ENCODE data around the gene PLPP7.
"Not testable (repeated sequence)": the region's sequence is repeated elsewhere in the genome, so short reads cannot be mapped to it uniquely, and the experiment has no call there.

The PLPP7 gene

DNA sequence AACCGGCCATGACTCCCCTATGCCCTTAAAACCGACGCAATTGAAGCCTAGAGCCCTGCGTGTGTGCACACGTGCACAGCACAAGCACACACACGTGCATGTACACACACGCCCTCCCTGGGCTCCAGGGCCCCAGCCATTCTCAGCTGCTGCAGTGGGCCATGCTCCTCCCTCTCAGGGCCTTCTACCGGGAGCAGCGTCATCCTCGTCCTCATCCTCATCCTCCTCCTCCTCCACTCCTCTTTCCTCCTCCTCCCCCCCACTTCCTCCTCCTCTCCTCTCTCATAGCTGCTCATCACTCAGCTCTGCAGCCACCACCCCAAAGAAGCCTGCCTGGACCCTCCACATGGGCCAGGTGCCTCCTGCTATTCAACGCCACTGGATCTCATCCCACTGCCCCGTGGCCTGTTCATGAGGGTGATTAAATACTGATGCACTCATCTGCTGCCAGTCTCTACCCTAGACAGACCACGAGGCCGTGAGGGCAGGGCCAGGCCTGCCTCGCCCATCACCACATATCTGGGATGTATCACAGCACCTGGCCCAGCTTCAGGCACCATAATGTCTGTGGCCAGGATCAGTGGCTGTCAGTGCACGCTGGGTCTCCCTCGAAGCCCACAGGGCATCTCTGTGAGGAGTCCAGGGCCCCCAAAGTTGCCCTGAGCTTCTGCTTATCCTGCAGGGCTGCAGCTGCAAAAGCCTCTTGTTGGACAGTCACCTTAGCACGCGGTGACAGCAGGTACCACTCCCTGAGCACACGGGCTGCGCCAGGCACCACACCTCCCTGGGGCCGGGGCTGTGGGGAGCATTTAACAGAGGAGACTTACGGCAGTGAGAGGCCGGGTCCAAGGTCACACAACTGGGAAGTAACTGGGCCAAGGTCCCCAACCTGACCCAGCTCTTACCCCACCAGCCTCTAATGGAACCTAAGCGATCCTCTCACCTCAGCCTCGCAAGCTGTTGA is 23.0 kb upstream of the PLPP7 start:
- no peak for DNase-seq (ENCODE audit: low spot score)

DNA sequence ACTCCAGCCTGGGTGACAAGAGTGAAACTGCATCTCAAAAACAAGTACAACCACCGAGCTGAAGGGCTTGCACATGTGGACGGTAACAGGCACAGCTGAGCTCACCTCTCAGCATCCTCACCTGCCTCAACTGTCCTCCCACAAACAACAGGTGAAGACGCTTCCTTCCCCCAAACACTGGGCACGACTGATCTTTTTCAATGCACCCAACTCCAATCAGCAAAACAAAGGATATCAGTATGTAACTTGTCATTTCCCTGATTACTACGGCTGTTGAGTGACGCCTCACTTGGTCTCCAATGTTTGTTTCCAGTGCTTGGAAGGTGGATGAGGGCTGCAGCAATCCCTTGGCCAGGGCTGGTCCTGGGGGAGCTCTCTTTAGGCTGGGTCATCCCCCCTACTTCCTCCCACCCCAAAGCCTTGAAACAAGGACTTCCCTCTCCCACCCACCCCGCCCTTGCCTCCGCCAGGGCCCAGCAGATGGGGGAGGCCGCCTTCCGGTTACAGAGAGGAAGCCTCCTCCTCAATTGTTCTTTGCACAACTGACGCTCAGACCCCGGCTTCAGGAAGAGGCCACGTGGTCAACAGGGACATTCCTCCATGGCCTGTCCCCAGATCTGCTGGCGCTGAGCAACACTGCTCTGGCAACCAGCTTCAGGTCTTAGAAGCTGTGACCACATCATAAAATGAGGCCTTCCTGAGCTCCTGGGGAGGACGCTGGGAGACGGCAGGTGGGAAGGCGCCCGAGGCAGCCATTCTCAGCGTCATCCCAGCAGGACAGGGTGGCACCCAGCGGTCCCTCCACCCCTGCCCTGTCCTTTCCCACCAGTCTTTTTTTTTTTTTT is 19.1 kb upstream of the PLPP7 start:
- DNase-seq (ENCODE audit: low spot score) = no peak

DNA sequence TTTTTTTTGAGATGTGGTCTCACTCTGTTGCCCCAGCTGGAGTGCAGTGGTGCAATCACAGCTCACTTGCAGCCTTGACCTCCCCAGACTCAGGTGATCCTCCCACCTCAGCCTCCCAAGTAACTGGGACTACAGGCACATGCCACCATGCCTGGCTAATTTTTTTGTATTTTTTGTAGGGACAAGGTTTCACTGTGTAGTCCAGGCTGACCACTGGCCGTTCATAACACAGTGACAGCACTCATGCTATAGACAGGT is 18.6 kb upstream of the PLPP7 start:
- DNase-seq (ENCODE audit: low spot score) = not testable (repeated sequence)

DNA sequence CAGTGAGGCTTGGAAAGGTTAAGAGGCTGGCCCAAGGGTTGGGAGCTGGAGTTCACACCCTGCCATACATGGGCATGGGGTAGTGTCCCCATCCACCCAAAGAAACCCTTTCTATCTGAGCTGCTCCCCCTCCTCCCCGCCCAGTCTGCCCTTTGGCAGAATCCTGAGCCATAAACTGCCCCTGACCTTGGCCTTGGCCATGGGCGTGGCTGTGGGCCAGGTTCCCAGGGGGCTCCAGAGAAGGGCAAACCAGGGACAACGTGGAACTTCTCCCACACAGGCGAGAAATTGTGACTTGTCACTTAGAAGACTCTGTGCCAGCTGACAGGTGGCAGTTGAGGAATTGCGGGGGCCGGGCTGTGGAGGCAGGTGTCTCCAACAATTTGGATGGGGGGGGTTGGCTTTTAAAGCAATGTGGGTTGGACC is 18.0 kb upstream of the PLPP7 start:
- no peak for DNase-seq (ENCODE audit: low spot score)

DNA sequence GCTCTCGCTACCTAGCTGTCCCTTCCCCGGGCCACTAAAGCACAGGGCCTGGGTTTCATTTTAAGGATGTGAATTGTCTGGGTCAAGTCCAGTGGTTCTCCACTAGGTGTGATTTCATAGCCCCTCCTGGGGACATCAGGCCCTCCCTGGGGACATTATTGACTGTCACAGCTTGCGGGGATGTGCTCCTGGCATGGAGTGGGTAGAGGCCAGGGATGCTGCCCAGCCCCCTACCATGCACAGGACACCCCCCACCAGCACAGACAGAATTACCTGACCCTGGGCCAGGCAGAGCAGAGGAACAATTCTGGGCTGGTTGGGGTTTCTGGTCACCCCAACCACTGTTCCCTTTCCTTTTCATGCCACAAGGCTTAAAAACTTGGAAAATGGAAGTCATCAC is 17.3 kb upstream of the PLPP7 start:
- no peak for DNase-seq (ENCODE audit: low spot score)

DNA sequence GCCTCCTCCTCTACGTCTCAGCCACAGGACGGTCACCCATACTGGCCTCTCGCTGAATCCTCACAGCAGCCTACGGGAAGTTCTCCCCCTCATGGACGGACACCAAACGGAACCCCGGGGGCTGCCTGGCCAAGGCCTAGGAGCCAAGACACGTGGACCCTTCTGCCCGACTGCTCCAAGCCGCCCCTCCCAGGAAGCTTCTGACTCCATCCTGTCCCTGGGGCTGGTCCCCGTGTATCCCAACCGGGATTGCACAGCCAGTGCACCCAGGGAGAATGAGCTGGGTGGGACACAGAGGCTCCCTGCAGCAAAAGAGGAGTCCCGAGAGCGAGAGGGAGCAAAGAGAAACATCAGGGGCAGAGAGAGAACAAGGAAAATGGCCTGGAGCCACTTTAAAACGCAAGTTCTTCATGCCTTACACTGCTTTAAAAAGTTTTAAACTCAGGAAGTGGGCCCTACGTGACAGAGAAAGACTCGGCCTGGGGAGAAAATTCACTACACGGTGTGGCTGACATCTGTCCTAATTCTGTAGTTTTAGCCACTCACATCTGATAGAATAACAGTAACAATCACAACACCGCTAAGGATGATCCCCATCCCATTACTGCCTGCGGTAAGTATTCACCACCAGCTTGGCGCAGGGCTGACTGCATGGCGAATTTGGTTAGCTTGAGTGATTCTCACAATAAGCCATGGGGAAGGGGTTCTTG is 16.2 kb upstream of the PLPP7 start:
- no peak for DNase-seq (ENCODE audit: low spot score)

DNA sequence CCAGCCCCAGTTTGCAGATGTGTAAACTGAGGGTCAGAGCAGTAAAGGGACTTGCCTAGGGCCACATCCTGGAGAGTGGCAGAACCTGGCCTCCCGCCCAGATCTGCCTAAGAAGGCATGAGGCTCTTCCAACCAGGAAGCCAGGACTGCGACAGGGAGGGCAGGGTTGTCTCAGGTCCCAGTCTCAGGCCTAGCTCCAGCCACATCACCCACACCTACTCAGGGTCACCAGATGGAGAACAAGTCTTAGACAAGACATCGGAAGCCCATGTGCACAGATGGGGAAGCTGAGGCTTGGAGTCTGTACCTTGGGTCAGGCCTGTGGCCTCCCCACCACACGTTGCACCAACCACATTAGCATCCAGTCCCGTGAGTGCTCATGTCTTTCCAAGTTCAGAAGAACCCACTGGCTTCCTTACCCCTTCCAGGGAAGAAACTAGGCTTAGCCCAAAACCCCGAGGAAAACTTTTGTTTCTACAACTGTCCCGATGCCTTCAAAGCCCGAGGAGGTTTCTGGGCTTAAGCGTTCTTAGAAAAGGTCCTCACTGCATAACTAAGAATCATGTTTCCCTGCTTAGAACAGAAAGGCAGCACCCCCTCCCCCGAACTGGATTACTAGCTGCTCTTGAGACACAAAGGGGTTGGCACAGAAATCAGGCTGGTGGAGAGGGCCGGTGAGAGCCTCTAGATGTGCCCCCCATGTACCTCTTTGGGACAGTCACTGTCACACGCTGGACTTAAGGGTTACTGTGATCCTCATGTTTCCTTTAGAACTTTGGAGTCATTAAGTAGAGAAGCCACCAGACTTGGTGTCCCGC is 15.5 kb upstream of the PLPP7 start:
- DNase-seq (ENCODE audit: low spot score) = no peak

DNA sequence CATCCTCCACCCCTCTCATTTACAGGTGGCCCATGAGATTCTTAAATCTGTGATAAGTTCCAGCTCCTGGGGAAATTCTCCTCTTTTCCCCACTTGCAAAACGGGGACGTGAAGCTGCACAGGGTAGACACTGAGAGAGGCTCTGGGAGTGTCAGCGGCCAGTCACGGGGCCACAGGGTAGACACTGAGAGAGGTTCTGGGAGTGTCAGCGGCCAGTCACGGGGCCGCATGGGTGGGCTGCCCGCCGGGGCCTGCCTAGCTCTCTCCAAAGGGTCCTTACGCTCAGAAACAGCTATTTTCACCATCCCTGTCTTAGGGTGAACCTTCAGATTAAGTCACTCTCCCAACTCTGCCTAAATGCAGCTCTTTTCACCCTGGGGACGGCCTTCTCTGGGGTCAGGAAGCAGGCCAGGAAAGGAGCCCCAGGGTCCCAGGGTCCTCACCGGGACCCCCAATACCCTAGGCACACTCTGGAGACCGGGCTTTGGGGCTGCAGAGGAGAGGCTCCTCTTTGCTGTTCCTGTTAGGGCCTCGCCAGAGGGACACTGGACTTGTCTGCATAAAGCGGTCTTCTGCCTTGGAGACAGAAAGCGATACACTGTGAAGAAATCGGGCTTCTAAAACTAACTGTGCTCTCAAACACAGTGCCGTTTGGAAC is 14.7 kb upstream of the PLPP7 start:
- DNase-seq (ENCODE audit: low spot score) = no peak

DNA sequence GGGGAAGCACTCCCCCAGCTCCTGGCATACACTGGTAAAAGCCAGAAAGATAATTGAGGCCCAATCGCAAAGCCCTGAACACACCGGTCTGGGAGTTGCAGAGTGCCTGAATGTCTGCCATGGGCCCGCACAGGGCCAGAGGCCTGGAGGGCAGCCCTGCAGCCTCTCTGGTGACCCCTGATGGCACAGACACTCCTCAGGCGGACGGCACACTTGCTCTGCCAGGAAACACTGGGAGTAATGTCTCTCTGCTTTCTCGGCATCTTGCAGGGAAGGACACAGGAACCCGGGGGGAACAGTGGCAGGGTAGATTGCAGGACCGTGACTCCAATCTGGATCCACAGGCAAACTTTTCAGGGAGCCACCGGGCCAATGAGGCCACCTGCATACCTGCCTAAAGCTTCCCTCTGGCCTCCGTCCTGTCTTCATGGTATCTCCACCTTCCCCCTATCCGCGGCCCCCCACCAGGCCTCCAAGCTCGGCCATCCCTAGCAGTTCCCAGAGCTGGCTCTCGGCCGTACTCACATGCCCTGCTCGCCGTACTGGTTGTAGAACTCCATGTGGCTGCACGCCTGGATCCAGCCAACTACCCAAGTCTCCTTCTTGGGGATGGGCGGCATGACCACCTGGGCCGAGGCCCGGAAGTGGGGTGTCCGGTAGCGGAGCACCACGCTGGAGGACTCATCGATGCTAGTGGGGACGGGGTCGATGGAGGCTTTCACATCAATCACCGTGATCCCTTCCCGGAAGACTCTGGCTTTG is 14.0 kb upstream of the PLPP7 start:
- DNase-seq (ENCODE audit: low spot score) = peak; percentile 66

DNA sequence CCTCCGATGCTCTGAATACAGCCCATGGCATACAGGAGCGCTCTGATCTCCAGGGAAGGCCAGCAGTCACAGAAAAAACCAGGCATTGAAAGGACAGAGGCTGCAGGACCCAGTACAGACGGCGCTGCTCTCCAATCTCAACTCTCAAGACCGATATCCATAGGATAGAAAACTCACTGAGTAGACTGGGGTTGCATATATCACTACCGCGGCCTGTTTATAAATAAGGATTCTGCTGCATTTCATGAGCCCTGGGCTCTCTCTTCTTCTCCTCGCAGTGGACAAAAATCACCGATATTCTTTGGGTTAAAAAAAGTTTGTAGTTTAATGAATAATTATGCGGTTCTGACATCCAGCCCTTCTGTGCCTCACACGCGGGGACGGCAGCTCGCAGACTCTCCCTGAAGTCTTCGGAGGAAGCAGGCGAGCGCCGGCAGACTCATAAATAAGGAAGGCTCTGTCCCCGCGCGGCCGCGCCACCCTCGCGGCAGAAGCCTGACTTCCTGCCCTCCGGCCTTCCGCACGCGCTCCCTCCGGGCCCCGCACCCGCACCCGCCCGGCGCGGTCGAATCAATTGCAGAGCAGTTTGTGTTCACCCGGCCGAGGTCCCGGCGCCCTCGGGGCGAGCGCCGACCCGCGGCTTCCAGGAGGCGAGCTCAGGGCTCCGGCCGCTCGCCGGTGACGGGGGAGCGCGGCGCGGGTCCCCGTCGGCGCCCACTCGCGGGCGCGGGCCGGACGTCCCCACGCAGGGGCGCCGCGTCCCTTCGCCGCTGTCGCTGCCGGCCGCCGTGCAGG is 13.2 kb upstream of the PLPP7 start, which contains the start of gene FAM78A:
Gene FAM78A (minus strand): TSS at position 417 of the 795 bp plus-strand sequence. CDS start 331 bp downstream, at position 86.
- DNase-seq (ENCODE audit: low spot score) = peak; percentile 76

DNA sequence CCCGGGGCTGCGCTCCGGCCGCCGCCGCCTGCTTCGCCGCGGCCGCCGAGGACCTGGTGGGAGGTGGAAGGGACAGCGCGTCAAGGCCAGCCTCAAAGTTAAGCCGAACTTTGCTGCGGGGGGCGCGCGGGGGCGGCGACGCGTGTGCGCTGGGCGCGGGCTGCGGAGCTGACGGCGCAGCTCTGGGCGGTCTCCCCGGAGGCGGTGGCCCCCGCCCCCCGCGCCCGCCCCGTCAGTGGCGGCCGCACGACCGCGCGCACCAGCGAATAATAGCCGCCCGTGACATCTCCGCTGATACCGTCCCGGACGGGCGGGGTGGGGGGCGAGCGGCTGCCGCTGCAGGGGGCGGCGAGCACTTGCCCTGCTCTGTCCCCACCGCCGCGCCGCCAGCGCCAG is 12.6 kb upstream of the PLPP7 start:
- peak; percentile 54 for DNase-seq (ENCODE audit: low spot score)

DNA sequence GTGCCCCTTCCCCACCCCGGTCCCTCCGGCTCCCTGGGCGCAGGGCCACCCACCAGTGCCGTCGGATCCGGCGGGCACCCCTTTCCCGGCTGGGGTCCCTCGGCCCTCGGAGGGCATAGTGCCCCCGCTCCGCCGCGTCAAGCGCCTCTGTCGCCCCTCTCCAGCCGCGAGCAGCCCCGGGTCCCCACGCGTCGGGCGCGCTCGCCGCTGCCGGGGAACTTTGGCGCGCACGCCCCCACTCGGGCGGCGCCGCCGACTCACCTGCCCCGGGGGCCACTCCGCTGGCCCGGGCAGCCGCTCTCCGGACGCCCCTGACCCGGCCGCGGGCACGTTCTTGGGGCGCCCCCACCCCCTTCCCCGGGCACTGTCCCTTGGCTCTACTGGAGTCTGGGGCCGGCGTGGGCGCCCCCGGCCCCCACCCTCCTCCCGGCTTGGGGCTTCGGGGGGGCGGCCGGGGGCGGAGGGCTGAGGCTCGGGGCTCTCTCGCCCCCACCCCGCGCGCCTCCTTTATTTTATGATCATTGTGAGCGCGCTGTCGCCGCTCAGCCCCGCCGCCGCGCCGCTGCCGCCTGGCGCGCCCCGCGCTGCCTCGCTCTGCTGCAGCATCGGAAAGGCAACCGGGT is 12.1 kb upstream of the PLPP7 start:
- peak; percentile 47 for DNase-seq (ENCODE audit: low spot score)

DNA sequence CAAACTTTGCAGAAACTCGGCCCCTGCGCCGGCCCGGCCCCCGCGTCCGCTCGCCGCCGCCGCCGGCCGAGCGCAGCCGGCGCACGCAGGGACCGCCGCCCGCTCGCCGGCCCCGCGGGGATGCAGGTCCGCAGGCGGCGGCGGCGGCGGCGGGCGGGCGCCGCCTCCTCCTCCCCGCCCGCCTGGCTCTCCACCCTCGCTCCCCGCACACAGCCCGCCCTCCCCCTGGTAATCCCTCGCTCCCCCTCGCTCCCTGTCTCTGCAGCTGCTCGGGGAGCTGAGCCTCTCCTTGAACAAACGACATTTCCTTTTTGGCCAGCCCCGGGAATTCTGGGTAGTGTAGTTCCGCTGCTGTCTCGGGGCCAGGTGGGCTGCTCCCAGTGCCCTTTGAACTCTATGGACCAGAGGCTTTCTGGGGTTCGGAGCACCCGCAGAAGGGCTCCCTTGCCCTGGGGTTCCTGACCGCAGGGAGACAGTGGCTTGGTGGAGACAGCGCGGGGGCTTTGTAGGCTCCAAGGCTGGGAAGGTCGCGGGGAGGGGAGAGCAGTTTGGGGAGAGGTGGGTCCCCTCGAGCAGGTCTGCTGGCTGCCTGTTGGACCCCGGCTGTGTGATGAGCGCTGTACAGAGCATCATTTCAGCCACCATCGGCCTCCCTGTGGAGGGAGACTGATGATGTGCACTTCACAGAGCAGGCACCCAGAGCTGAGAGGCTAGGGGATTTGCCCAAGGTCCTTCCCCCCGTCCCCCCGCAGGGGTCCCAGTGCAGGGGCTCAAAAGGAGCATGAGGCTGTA is 11.4 kb upstream of the PLPP7 start:
- peak; percentile 99 for DNase-seq (ENCODE audit: low spot score)

DNA sequence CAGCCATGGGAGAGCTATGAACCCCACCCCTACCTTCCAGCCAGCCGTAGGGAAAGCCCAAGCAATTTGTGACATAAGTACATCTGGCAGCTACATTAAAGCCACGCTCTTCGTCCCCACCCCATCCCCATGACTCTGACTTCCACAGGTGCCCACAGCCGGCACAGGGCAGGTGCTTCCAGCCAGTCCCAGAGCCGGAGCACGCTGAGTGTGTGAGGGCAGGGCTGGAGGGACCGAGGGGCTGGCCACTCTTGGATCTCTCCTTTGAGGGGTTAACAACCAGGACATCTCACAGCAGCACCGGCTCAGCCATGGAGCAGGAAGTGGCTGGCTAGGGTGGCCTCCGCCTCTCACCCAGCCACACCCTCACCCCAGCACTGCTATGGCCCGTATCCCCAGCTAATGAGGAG is 10.8 kb upstream of the PLPP7 start:
- DNase-seq (ENCODE audit: low spot score) = no peak

DNA sequence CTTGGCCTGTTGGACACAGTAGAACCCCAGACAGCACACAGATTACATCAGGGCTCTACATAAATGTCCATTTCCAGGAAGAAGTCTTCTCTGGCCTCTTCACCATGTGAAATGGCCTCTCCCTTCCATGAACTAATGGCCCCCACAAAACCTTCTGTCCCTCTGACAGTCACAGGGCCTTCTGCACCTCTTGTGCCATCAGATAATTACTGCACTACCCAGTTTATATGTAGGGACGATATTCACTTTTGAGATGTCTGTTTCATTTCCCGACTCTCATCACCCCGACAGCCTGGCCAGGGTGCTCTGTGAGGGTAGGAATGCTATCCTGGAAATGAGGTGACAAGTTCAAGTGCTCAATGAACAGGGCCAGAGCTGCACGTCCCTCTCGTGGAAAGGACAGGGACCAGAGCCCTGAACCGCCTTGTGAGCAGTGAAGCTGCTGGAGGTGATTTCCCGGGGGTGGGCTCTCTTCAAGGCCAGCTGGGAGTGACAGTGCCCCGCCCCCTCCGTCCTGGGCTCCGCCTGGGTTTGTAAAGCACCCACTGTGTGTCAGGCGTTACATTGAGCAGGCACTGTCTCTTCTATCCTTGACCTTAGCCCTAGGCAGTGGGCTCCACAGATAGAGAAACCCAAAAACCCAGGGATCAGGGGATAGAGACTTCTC is 10.2 kb upstream of the PLPP7 start:
- DNase-seq (ENCODE audit: low spot score) = no peak

DNA sequence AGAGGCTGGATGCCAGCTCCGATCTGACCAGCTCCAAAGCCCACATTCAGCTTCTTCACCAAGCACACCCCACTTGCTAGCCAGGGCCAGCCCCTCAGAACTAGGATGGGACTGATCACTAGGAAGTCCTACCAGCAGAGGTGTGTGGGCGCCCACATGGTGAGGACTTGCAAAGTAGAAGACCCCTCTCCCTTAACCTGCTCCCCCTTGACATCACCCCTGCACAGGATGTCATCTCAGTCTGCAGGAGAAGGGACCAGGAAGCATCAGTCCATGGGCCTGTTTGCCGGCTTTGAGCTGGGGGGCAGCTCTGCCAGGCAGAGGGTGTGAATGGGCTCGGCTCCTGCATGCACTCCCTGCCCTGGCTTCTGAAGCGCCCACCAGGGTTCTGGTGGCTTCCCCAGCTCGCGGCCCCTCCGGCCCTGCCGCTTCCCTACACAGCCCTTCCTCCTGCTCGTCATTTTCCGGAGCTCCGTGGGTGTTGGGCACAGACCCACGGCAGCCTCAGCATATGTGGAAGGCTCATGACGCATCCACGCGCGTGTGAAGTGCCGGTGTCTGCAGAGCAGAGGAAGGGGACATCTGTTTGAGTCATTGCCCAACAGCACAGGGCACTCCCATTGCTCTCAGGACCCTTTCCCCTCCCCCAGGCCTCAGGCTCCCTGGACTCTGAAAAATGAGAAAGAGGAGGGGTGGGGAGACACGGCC is 9.5 kb upstream of the PLPP7 start:
- no peak for DNase-seq (ENCODE audit: low spot score)

DNA sequence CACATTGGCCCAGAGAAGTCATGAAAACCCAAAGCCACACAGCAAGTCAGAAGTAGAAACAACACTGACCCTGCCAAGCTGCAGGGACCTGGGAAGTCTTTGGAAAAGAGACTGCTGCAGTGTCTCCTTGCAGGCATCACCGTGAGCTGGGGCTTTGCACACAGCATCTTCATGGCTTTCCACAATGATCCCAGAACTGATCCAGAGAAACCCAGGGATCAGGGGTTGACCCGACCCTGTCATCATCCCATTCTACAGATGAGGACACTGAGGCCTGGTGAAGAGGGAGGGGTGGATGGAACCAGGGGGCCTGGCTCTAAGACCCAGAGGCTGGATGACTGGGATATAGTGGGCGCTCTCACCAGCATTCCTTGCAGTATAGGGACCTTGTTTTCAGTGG is 8.9 kb upstream of the PLPP7 start:
- DNase-seq (ENCODE audit: low spot score) = no peak
